Measurements from ENCODE around the gene MAP4K5. TPM values are rescaled to one million over a fixed set of nuclear protein-coding genes. Genes with fewer than 3 reads are reported as not detected.
"Not testable (repeated sequence)": the region's sequence is repeated elsewhere in the genome, so short reads cannot be mapped to it uniquely, and the experiment has no call there.

Gene MAP4K5
- total RNA-seq, 4 donors from 2014 or later, result 40.8 to 173 (median 105) TPM

GRCh38 chr14:50559990-50560930 lies 27.9 kb upstream of the MAP4K5 start, which contains the start of gene ATL1:
Gene ATL1, plus strand, starts transcription at chr14:50560145. Its CDS starts 121 bp downstream, at chr14:50560266.
- Histone ChIP-seq H3K4me3 (peak within 1 kb of the TSS; percentile 37 to 82 (median 65)), H3K36me3 (no peaks in the 10 kb centered on the region), H3K27me3 (no peaks in the 10 kb centered on the region), H3K4me1 (peaks cover 3 to 22% (median 5%) of the 10 kb centered on the region in 4 donors), H3K27ac (peak within 1 kb of the TSS; percentile 87 to 93 (median 92)), H3K9me3 (no peaks in the 10 kb centered on the region)
- TF ChIP-seq POLR2AphosphoS5 (IDR thresholded peaks at IDR 0.05) (peak in 2 of 3 donors; percentile 28 to 59), EP300 (IDR thresholded peaks at IDR 0.05; ENCODE audit: low read depth) (no peak), CTCF (IDR thresholded peaks at IDR 0.05) (no peak), POLR2A (IDR thresholded peaks at IDR 0.05) (peak; percentile 38)
- in situ Hi-C loops (cut with MboI; ENCODE audit: low pct_ligation_motif_present in 1 of 4, low pct_unique_long_range_greater_than_20kb in 1 of 4, low sequenced_read_pairs in 3 of 4), result no loop called here
- DNase-seq, result peak; percentile 68
- 1 to 20% methylated on average over 1 to 57 of the region's 66 CpGs for WGBS, 2 donors (ENCODE audit: low coverage in 1 of 2)
- intact Hi-C loops (cut with DNase I; ENCODE audit: low total_unique reads), result no loop called here

- 89% methylated on average over 2 to 3 of the region's 3 CpGs for WGBS, 2 donors (ENCODE audit: low coverage in 1 of 2)
- H3K4me1 ChIP-seq; intact Hi-C loops (cut with DNase I; ENCODE audit: low total_unique reads); H3K27ac ChIP-seq; H3K36me3 ChIP-seq; DNase-seq; H3K27me3 ChIP-seq; H3K9me3 ChIP-seq; H3K4me3 ChIP-seq; in situ Hi-C loops (cut with MboI; ENCODE audit: low pct_ligation_motif_present in 1 of 4, low pct_unique_long_range_greater_than_20kb in 1 of 4, low sequenced_read_pairs in 3 of 4): not testable (repeated sequence)
These were observed 20.4 kb upstream of the MAP4K5 start for GRCh38 chr14:50552796-50553195.

GRCh38 chr14:50551877-50552276 lies 19.5 kb upstream of the MAP4K5 start:
- intact Hi-C loops (cut with DNase I; ENCODE audit: low total_unique reads) (no loop called here), in situ Hi-C loops (cut with MboI; ENCODE audit: low pct_ligation_motif_present in 1 of 4, low pct_unique_long_range_greater_than_20kb in 1 of 4, low sequenced_read_pairs in 3 of 4) (no loop called here)
- Histone ChIP-seq H3K4me3 (no peak overlapping the region), H3K36me3 (no peaks in the 10 kb centered on the region), H3K27ac (no peak overlapping the region), H3K4me1 (no peaks in the 10 kb centered on the region), H3K9me3 (no peaks in the 10 kb centered on the region), H3K27me3 (no peaks in the 10 kb centered on the region)
- DNase-seq, result no peak
- TF ChIP-seq POLR2AphosphoS5 (IDR thresholded peaks at IDR 0.05) (no peak), CTCF (IDR thresholded peaks at IDR 0.05) (no peak), EP300 (IDR thresholded peaks at IDR 0.05; ENCODE audit: low read depth) (no peak), POLR2A (IDR thresholded peaks at IDR 0.05) (no peak)
- WGBS, 2 donors (ENCODE audit: low coverage in 1 of 2), result 78 to 85% methylated on average over 3 of the region's 3 CpGs

DNA sequence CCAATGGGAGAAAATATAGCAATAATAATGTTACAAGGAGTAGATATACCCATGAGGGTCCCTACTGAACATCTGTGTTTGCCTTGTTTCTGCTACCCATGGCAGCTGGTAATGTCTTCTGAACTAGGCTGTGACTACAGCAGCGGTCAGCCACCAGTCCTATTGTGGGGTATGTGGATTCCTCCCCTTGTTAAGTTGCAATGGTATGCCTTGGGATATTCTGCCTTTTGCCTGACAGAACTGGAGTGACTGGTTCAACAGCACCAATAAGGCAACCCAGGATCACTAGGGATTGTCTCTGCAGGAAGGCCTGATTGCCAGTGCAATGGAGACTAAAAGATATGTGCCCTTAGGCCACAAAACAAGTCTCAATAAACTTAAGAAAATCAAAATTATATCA lies 17.9 kb upstream of the MAP4K5 start:
- Histone ChIP-seq H3K27me3 (no peaks in the 10 kb centered on the region), H3K27ac (no peak overlapping the region), H3K36me3 (no peaks in the 10 kb centered on the region), H3K4me1 (no peaks in the 10 kb centered on the region), H3K9me3 (no peaks in the 10 kb centered on the region), H3K4me3 (no peak overlapping the region)
- DNase-seq, result no peak
- in situ Hi-C loops (cut with MboI; ENCODE audit: low pct_ligation_motif_present in 1 of 4, low pct_unique_long_range_greater_than_20kb in 1 of 4, low sequenced_read_pairs in 3 of 4) (no loop called here), intact Hi-C loops (cut with DNase I; ENCODE audit: low total_unique reads) (no loop called here)
- 100% methylated on average over 1 of the region's 1 CpG for WGBS, 2 donors (ENCODE audit: low coverage in 1 of 2)
- TF ChIP-seq EP300 (IDR thresholded peaks at IDR 0.05; ENCODE audit: low read depth), result no peak
- no peak for TF ChIP-seq CTCF (IDR thresholded peaks at IDR 0.05)
- TF ChIP-seq POLR2AphosphoS5 (IDR thresholded peaks at IDR 0.05), result no peak
- no peak for TF ChIP-seq POLR2A (IDR thresholded peaks at IDR 0.05)

Data from transverse colon (tissue), 4 donors.